Measurements from ENCODE around the gene ZNHIT3. TPM values are rescaled to one million over a fixed set of nuclear protein-coding genes. Genes with fewer than 3 reads are reported as not detected.
"Not testable (repeated sequence)": the region's sequence is repeated elsewhere in the genome, so short reads cannot be mapped to it uniquely, and the experiment has no call there.

The ZNHIT3 gene
- 68.4 and 83.5 TPM in 2 replicates for total RNA-seq (ENCODE audit: low replicate concordance)

DNA sequence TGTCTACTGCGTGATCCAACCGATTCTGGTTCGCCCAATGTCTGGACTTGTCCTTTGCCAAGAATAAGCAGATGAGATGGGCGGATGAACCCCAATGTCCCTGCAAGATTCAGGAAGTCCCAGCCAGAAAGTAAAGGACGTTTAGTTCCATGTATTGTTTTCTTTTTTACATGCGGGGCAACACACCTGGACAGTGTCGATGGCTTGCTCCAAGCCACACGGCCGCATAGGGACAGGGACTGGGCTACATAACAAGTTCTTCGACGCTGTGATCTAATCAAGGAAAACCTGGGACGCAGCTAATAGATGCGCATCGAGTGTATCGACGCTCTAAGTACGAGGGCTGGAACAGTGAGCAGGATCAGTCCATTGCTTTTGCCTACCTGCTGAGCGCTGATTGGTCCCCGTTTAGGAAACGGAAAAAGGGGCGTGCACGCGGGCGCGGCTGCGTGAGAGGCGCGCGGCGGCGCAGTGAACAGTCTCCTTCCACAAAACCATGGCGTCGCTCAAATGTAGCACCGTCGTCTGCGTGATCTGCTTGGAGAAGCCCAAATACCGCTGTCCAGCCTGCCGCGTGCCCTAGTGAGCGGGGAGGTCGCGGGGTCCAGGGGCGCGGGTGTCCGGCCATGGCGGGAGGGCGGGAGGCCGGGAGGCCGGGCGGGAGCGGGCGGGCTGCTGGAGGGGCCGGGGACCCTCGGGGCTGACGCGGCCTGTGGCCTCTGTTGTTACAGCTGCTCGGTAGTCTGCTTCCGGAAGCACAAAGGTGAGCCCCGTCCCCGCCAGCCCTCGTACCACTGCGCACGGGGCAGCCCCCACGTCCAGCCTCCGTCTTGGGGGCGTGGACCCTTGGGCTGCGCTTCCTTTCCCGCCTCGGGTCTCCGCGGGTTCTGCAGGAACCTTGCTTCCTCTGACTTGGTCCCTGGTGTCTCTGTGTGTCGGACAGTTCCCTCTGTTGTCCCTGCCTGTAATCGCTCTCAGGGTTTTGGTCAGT lies at the start of gene ZNHIT3:
Gene ZNHIT3 (plus strand): TSS at position 478 of the 991 bp plus-strand sequence. CDS start 19 bp downstream, at position 497.
- peaks cover 34% of the 10 kb centered on the region for H3K27me3 ChIP-seq
- TF ChIP-seq, protein P1, sequence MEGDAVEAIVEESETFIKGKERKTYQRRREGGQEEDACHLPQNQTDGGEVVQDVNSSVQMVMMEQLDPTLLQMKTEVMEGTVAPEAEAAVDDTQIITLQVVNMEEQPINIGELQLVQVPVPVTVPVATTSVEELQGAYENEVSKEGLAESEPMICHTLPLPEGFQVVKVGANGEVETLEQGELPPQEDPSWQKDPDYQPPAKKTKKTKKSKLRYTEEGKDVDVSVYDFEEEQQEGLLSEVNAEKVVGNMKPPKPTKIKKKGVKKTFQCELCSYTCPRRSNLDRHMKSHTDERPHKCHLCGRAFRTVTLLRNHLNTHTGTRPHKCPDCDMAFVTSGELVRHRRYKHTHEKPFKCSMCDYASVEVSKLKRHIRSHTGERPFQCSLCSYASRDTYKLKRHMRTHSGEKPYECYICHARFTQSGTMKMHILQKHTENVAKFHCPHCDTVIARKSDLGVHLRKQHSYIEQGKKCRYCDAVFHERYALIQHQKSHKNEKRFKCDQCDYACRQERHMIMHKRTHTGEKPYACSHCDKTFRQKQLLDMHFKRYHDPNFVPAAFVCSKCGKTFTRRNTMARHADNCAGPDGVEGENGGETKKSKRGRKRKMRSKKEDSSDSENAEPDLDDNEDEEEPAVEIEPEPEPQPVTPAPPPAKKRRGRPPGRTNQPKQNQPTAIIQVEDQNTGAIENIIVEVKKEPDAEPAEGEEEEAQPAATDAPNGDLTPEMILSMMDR (IDR thresholded peaks at IDR 0.05) = no peak
- TF ChIP-seq EZH2phosphoT487 (IDR thresholded peaks at IDR 0.05) (no peak), EZH2 (IDR thresholded peaks at IDR 0.05) (no peak)
- peak within 1 kb of the TSS; percentile 99 for H3K27ac Mint-ChIP-seq
- H3F3A ChIP-seq (ENCODE audit: low read depth) = peaks cover 10% of the 10 kb centered on the region
- DNase-seq (ENCODE audit: low spot score) = peak; percentile 98
- H3K27me3 Mint-ChIP-seq (ENCODE audit: insufficient read depth, low read depth) = peaks cover 10% of the 10 kb centered on the region
- H3K4me3 Mint-ChIP-seq = peak within 1 kb of the TSS; percentile 100
- peaks cover 24% of the 10 kb centered on the region for H4K20me1 ChIP-seq (ENCODE audit: low read depth)
- H3K4me1 Mint-ChIP-seq = peaks cover 28% of the 10 kb centered on the region
- peaks cover 4% of the 10 kb centered on the region for H3K9me3 Mint-ChIP-seq
- H3K4me2 ChIP-seq = peak within 1 kb of the TSS; percentile 96
- H3K4me1 ChIP-seq = peaks cover 2% of the 10 kb centered on the region
- H2AFZ ChIP-seq (replicated peaks) = peak within 1 kb of the TSS; percentile 93
- peak within 1 kb of the TSS; percentile 90 for H3K4me3 ChIP-seq
- peak within 1 kb of the TSS; percentile 76 for H3K9ac ChIP-seq
- H3K9me3 ChIP-seq (ENCODE audit: low read depth) = no peaks in the 10 kb centered on the region
- peaks cover 18% of the 10 kb centered on the region for H3K36me3 Mint-ChIP-seq
- no peaks in the 10 kb centered on the region for H3K36me3 ChIP-seq
- peak within 1 kb of the TSS; percentile 45 for H3K27ac ChIP-seq
- H3K79me2 ChIP-seq (ENCODE audit: low read depth) = peaks cover 49% of the 10 kb centered on the region

DNA sequence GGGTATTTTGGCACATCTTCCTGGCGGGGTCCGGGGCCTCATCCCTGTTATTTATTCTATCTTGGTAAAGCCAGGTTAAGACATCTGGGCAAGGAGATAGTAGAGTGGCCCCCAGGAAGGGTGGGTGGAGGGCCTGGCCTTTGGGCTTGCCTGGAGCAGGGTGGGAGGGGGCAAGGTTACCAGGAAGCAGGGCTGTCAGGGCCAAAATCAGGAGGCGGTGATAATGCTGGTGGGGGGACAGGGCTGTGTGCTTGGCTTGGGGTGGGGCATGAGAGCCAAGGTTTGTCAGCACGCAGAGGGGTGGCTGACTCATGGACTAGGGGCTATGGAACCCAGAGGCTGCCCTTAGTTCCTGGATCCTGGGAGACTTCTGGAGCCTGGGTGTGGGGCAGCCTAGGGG lies 44.7 kb upstream of the ZNHIT3 start:
- not testable (repeated sequence) for H3K4me1 ChIP-seq; H3K4me1 Mint-ChIP-seq; H3K9me3 Mint-ChIP-seq; H3K9ac ChIP-seq; H3K4me3 ChIP-seq; H3K27ac Mint-ChIP-seq; H3K36me3 Mint-ChIP-seq; H4K20me1 ChIP-seq (ENCODE audit: low read depth); DNase-seq (ENCODE audit: low spot score); H3K36me3 ChIP-seq; H3K27me3 Mint-ChIP-seq (ENCODE audit: insufficient read depth, low read depth); H3K27me3 ChIP-seq; H3K27ac ChIP-seq; H3K79me2 ChIP-seq (ENCODE audit: low read depth); H3K4me2 ChIP-seq; H3K9me3 ChIP-seq (ENCODE audit: low read depth); H3K4me3 Mint-ChIP-seq; H3F3A ChIP-seq (ENCODE audit: low read depth); H2AFZ ChIP-seq (replicated peaks)

DNA sequence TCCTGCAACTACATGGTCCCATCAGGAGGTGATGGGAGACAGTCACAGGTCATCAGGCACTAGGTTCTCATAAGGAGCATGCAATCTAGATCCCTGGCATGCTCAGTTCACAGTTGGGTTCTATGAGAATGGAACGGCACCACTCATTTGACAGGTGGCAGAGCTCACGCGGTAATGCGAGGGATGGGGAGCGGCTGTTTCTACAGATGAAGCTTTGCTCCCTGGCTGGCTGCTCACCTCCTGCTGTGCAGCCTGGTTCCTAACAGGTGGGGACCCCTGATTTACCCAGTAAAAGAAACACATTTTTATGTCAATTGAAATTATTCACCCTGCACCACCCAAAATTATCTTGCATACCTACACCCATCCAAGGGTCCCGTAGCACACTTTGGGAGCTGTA lies 42.7 kb upstream of the ZNHIT3 start:
- DNase-seq (ENCODE audit: low spot score) = peak; percentile 0

DNA sequence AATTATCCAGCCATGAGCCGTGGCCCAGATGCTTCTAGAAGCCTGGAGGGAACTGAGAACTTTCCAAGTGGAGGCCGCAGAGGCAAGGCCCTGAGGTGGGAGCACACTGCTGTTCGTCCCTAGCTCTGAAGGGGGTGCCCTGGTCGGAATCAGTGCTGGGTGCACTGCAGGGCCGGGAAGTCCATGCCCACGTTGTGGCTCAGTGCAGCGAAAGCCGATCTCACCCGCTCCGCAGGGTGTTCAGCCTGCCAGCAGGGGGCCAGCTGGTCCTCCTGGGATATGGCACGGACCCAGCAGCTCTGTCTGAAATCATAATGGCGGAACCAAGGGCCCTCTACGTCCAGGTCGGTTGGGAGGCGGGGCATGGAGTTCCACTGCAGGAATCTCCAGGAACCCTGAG lies 36.5 kb upstream of the ZNHIT3 start:
- not testable (repeated sequence) for DNase-seq (ENCODE audit: low spot score); H3K27me3 Mint-ChIP-seq (ENCODE audit: insufficient read depth, low read depth); H2AFZ ChIP-seq (replicated peaks); H3K9me3 ChIP-seq (ENCODE audit: low read depth); H3K9ac ChIP-seq; H4K20me1 ChIP-seq (ENCODE audit: low read depth); H3K9me3 Mint-ChIP-seq; H3K4me3 ChIP-seq; H3F3A ChIP-seq (ENCODE audit: low read depth); H3K36me3 Mint-ChIP-seq; H3K4me3 Mint-ChIP-seq; H3K27ac ChIP-seq; H3K4me1 Mint-ChIP-seq; H3K27me3 ChIP-seq; H3K36me3 ChIP-seq; H3K4me1 ChIP-seq; H3K4me2 ChIP-seq; H3K79me2 ChIP-seq (ENCODE audit: low read depth); H3K27ac Mint-ChIP-seq

More for the DNA sequence above, 42.7 kb upstream of the ZNHIT3 start:
- TF ChIP-seq, protein P1 (IDR thresholded peaks at IDR 0.05) = no peak
- TF ChIP-seq EZH2 (IDR thresholded peaks at IDR 0.05) = no peak
- TF ChIP-seq EZH2phosphoT487 (IDR thresholded peaks at IDR 0.05) = no peak
- Histone ChIP-seq H3K4me3 (no peak overlapping the region), H3K4me2 (no peak overlapping the region), H3K79me2 (ENCODE audit: low read depth) (no peaks in the 10 kb centered on the region), H3K27me3 (no peaks in the 10 kb centered on the region), H3K9me3 (ENCODE audit: low read depth) (no peaks in the 10 kb centered on the region), H4K20me1 (ENCODE audit: low read depth) (no peaks in the 10 kb centered on the region), H3K4me1 (no peaks in the 10 kb centered on the region), H3K36me3 (no peaks in the 10 kb centered on the region), H3K9ac (no peak overlapping the region), H2AFZ (replicated peaks) (no peak overlapping the region), H3K27ac (no peak overlapping the region), H3F3A (ENCODE audit: low read depth) (no peaks in the 10 kb centered on the region)
- Mint-ChIP-seq H3K4me1 (no peaks in the 10 kb centered on the region), H3K4me3 (no peak overlapping the region), H3K27me3 (ENCODE audit: insufficient read depth, low read depth) (peaks cover 5% of the 10 kb centered on the region), H3K9me3 (no peaks in the 10 kb centered on the region), H3K27ac (no peak overlapping the region), H3K36me3 (no peaks in the 10 kb centered on the region)

DNA sequence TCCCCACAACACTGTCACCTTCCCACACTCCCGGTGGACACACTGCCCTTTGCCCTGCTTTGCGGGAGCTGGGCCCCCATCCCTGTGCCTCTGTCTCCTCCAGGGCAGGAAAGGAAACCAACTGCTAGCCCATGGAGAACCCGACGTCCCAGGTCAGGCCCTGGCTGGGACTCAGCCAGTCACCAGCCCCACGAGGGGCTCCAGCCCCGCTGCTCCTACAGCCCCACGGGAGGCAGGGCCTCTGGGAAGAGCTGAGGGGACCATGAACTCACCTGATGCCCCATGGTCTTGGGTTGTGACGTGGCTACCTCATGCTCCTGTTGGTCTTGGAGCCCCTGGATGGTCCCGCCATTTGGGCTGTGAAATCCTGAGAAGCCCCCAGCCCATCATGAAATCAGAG lies 33.6 kb upstream of the ZNHIT3 start:
- not testable (repeated sequence) for H3K4me3 ChIP-seq; H3K27me3 ChIP-seq; H3K27ac Mint-ChIP-seq; H3K79me2 ChIP-seq (ENCODE audit: low read depth); H3K36me3 ChIP-seq; H3K27ac ChIP-seq; H4K20me1 ChIP-seq (ENCODE audit: low read depth); H2AFZ ChIP-seq (replicated peaks); H3K4me2 ChIP-seq; H3K27me3 Mint-ChIP-seq (ENCODE audit: insufficient read depth, low read depth); H3K9me3 Mint-ChIP-seq; H3K4me1 Mint-ChIP-seq; H3F3A ChIP-seq (ENCODE audit: low read depth); H3K4me1 ChIP-seq; H3K4me3 Mint-ChIP-seq; H3K9me3 ChIP-seq (ENCODE audit: low read depth); H3K36me3 Mint-ChIP-seq; H3K9ac ChIP-seq; DNase-seq (ENCODE audit: low spot score)

DNA sequence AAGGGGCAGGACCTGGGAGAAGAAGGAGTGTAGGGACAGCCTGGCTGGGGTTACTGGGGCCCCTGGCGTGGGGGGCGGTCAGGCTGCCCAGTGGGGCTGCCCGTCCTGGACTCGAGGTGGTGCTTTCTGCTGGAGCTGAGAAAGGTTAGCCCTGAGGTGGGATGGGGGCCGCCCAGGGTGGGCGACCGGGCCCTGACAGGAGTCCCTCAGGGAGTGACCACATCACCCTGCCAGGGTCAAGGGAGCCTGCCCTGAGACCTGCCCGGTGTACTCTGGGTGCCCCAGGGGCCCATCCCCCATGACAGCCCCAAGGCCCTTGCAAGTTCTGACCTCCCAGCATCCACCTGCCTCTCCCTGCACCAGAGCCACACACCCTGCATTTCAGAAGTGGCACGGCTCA lies 28.8 kb upstream of the ZNHIT3 start:
- not testable (repeated sequence) for H3K4me1 Mint-ChIP-seq

More for the DNA sequence above, 28.8 kb upstream of the ZNHIT3 start:
- not testable (repeated sequence) for H3K9me3 ChIP-seq (ENCODE audit: low read depth); H3K4me3 Mint-ChIP-seq; H3K36me3 ChIP-seq; H3K27ac ChIP-seq; H3K79me2 ChIP-seq (ENCODE audit: low read depth); H3F3A ChIP-seq (ENCODE audit: low read depth); H2AFZ ChIP-seq (replicated peaks); H3K4me2 ChIP-seq; H3K36me3 Mint-ChIP-seq; H3K9ac ChIP-seq; H3K4me3 ChIP-seq; H3K9me3 Mint-ChIP-seq; DNase-seq (ENCODE audit: low spot score); H4K20me1 ChIP-seq (ENCODE audit: low read depth); H3K27ac Mint-ChIP-seq; H3K4me1 ChIP-seq
- peaks cover 17% of the 10 kb centered on the region for H3K27me3 Mint-ChIP-seq (ENCODE audit: insufficient read depth, low read depth)
- H3K27me3 ChIP-seq = peaks cover 25% of the 10 kb centered on the region

All from neural progenitor cell (in vitro differentiated cells).